Mucosa of descending colon (tissue), 3 donors: ENCODE results near the gene UBA52. TPM values are rescaled to one million over a fixed set of nuclear protein-coding genes. Genes with fewer than 3 reads are reported as not detected.
"Not testable (repeated sequence)": the region's sequence is repeated elsewhere in the genome, so short reads cannot be mapped to it uniquely, and the experiment has no call there.

ENCODE experiments used
- ATAC-seq: fragments of 200-7000 bp; cut with Tn5 transposase; one replicate; pipeline ENCODE4 v1.9.1; 2020; ENCODE audit warnings: mild to moderate bottlenecking, moderate library complexity
- DNase-seq, 3 donors: peaks; one replicate each; pipeline ENCODE4 v3.0.0-alpha.2; 2020
- H3K36me3 ChIP-seq: fragments of 200-600 bp; one replicate; pipeline ENCODE4 v1.8.0; 2021; ENCODE audit warnings: low read depth, mild to moderate bottlenecking
- H3K4me1 ChIP-seq: fragments of 200-600 bp; one replicate; pipeline ENCODE4 v1.8.0; 2021; ENCODE audit warnings: low read depth, mild to moderate bottlenecking
- H3K4me3 ChIP-seq: fragments of 200-600 bp; one replicate; pipeline ENCODE4 v1.8.0; 2021; ENCODE audit warnings: mild to moderate bottlenecking
- H3K9me3 ChIP-seq: fragments of 200-600 bp; one replicate; pipeline ENCODE4 v1.8.0; 2021; ENCODE audit warnings: mild to moderate bottlenecking
- intact Hi-C, 2 donors: fragments of 100-400 bp; cut with DNase I in 1 of 2; cut with micrococcal nuclease in 1 of 2; formaldehyde crosslinking; loops; one replicate each; pipeline versions ENCODE4 v1.11.0 to v1.11.1; 2022; cut with DNase I, micrococcal nuclease
- total RNA-seq, 3 donors: library from RNA; stranded (reverse); fragmentation: NEBNext Ultra II Directional in 2 of 3; extraction: Animal tissue kit (Norgen Biotek cat#: 25700) in 2 of 3; gene quantifications; one replicate each; pipeline versions ENCODE4 v1.2.1 to v1.2.4, GENCODE V29; 2021 to 2023
- TF ChIP-seq, protein P1 (sequence below): fragments of 200-600 bp; IDR thresholded peaks from one replicate; pipeline ENCODE4 v1.8.0; 2022; ENCODE audit warnings: antibody characterized with exemption, mild to moderate bottlenecking
- donor health status: DM: no; HTN: no; CAD: no; lungs with moderate emphysema.
- donor health status: DM: no; HTN: no; CAD: no.
- donor health status: DM: no; HTN: yes; CAD: no.

The UBA52 gene
- total RNA-seq, 3 donors from 2014 or later: 771 to 910 (median 811) TPM

DNA sequence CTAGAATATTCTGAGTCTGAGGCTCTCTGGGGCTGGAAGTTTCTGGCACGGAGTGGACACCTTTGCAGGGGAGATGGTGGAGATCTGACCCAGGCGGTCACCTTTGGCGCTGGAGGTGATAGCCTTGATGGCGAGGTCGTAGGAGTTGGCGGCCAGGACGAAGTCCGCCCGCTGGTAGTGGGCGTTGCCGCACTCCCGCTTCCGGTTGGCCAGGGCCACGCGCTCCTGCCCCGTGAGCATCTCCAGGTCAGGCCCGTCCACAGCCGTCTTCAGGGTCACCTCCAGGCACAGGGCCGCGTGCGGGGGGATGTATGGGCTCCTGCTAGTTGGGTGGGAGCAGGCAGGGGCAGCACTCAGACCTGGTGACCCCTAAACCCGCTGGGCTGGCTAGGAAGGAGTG, 33.5 kb upstream of the UBA52 start:
- no peak overlapping the region for H3K4me3 ChIP-seq
- TF ChIP-seq, protein P1, sequence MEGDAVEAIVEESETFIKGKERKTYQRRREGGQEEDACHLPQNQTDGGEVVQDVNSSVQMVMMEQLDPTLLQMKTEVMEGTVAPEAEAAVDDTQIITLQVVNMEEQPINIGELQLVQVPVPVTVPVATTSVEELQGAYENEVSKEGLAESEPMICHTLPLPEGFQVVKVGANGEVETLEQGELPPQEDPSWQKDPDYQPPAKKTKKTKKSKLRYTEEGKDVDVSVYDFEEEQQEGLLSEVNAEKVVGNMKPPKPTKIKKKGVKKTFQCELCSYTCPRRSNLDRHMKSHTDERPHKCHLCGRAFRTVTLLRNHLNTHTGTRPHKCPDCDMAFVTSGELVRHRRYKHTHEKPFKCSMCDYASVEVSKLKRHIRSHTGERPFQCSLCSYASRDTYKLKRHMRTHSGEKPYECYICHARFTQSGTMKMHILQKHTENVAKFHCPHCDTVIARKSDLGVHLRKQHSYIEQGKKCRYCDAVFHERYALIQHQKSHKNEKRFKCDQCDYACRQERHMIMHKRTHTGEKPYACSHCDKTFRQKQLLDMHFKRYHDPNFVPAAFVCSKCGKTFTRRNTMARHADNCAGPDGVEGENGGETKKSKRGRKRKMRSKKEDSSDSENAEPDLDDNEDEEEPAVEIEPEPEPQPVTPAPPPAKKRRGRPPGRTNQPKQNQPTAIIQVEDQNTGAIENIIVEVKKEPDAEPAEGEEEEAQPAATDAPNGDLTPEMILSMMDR: no peak
- no peak for ATAC-seq
- DNase-seq: no peak
- no peaks in the 10 kb centered on the region for H3K9me3 ChIP-seq
- no peaks in the 10 kb centered on the region for H3K36me3 ChIP-seq
- intact Hi-C loops: no loop called here
- peaks cover 6% of the 10 kb centered on the region for H3K4me1 ChIP-seq

- H3K9me3 ChIP-seq: no peaks in the 10 kb centered on the region
- H3K4me3 ChIP-seq: no peak overlapping the region
- TF ChIP-seq, protein P1: no peak
- DNase-seq: no peak
- intact Hi-C loops: no loop called here
- no peaks in the 10 kb centered on the region for H3K36me3 ChIP-seq
- no peak for ATAC-seq
- peaks cover 11% of the 10 kb centered on the region for H3K4me1 ChIP-seq
Observed at GRCh38 chr19:18539372-18539771, 32.3 kb upstream of the UBA52 start.

GRCh38 chr19:18540200-18540599, 31.5 kb upstream of the UBA52 start:
- intact Hi-C loops, ATAC-seq, H3K9me3 ChIP-seq, H3K36me3 ChIP-seq, DNase-seq, H3K4me3 ChIP-seq: not testable (repeated sequence)
- peaks cover 11% of the 10 kb centered on the region for H3K4me1 ChIP-seq

GRCh38 chr19:18541258-18541991, 30.2 kb upstream of the UBA52 start:
- intact Hi-C loops: no loop called here
- Histone ChIP-seq H3K4me3 (no peak overlapping the region), H3K36me3 (no peaks in the 10 kb centered on the region), H3K4me1 (peaks cover 11% of the 10 kb centered on the region), H3K9me3 (no peaks in the 10 kb centered on the region)
- DNase-seq: no peak
- no peak for ATAC-seq
- TF ChIP-seq, protein P1: no peak

GRCh38 chr19:18541992-18542940, 29.4 kb upstream of the UBA52 start:
- Histone ChIP-seq H3K4me1 (peaks cover 11% of the 10 kb centered on the region), H3K9me3 (no peaks in the 10 kb centered on the region), H3K36me3 (no peaks in the 10 kb centered on the region), H3K4me3 (peak overlapping the region; percentile 63)
- no peak for ATAC-seq
- intact Hi-C loops: no loop called here
- TF ChIP-seq, protein P1: no peak
- DNase-seq: no peak
